HEK293 (cell line): ENCODE results near the gene PIK3R4.

Source experiments
- ATF2 ChIP-seq: fragments of 450-650 bp; formaldehyde crosslinking; IDR thresholded peaks from 2 replicates; pipeline ENCODE4 v1.5.1; 2016; ENCODE audit warnings: missing biosample characterization, missing genetic modification characterization, low read depth
- BCL6B ChIP-seq: fragments of 450-650 bp; formaldehyde crosslinking; IDR thresholded peaks from 2 replicates; pipeline ENCODE4 v1.5.1; 2017; ENCODE audit warnings: missing biosample characterization, missing genetic modification characterization
- CTCF ChIP-seq: fragments of 450-650 bp; formaldehyde crosslinking; IDR thresholded peaks from 2 replicates; pipeline ENCODE4 v1.5.1; 2016; ENCODE audit warnings: missing biosample characterization, missing genetic modification characterization
- EGR2 ChIP-seq: fragments of 450-650 bp; formaldehyde crosslinking; IDR thresholded peaks from 2 replicates; pipeline ENCODE4 v1.5.1; 2016; ENCODE audit warnings: low read depth, missing biosample characterization, missing genetic modification characterization
- GLI4 ChIP-seq: fragments of 450-650 bp; formaldehyde crosslinking; IDR thresholded peaks from 2 replicates; pipeline ENCODE4 v1.5.1; 2016; ENCODE audit warnings: missing biosample characterization, missing genetic modification characterization
- GLIS2 ChIP-seq: fragments of 450-650 bp; formaldehyde crosslinking; IDR thresholded peaks from 2 replicates; pipeline ENCODE4 v1.5.1; 2016; ENCODE audit warnings: missing biosample characterization, missing genetic modification characterization
- YY2 ChIP-seq: fragments of 450-650 bp; formaldehyde crosslinking; IDR thresholded peaks from 2 replicates; pipeline ENCODE4 v1.5.1; 2016; ENCODE audit warnings: missing biosample characterization, missing genetic modification characterization
- ZNF19 ChIP-seq: fragments of 450-650 bp; formaldehyde crosslinking; IDR thresholded peaks from 2 replicates; pipeline ENCODE4; 2016; ENCODE audit warnings: missing biosample characterization, missing genetic modification characterization, low read depth
- ZNF274 ChIP-seq, 2 experiments: fragments of 200-500 bp in 1 of 2; fragments of 450-650 bp in 1 of 2; sonication (Bioruptor generic) in 1 of 2; formaldehyde crosslinking in 1 of 2; IDR thresholded peaks; 2 replicates each; pipeline versions ENCODE4 v1.5.1 to v1.6.1; 2014 to 2016; ENCODE audit warnings: borderline replicate concordance in 1 of 2, inconsistent platforms in 1 of 2, low read length in 1 of 2, missing biosample characterization in 1 of 2, missing genetic modification characterization in 1 of 2
- ZNF335 ChIP-seq: fragments of 450-650 bp; formaldehyde crosslinking; conservative IDR thresholded peaks from 2 replicates; pipeline ENCODE4 v1.5.1; 2016; ENCODE audit warnings: missing biosample characterization, missing genetic modification characterization
- ZNF580 ChIP-seq: fragments of 450-650 bp; formaldehyde crosslinking; IDR thresholded peaks from 2 replicates; pipeline ENCODE4 v1.5.1; 2016; ENCODE audit warnings: missing biosample characterization, missing genetic modification characterization
- ZNF654 ChIP-seq: fragments of 450-650 bp; formaldehyde crosslinking; IDR thresholded peaks from 2 replicates; pipeline ENCODE4 v1.5.1; 2016; ENCODE audit warnings: low read depth, missing biosample characterization, missing genetic modification characterization
- ZSCAN5A ChIP-seq: fragments of 450-650 bp; formaldehyde crosslinking; IDR thresholded peaks from 2 replicates; pipeline ENCODE4 v1.5.1; 2016; ENCODE audit warnings: missing biosample characterization, missing genetic modification characterization

GRCh38 chr3:130699765-130700164 is 46.9 kb downstream of the PIK3R4 start:
- no peak for TF ChIP-seq ZNF19
- TF ChIP-seq ZNF335 (tag by site-specific recombination) = no peak
- no peak for TF ChIP-seq ZNF580 (tag by site-specific recombination)
- no peak for TF ChIP-seq GLIS2 (tag by site-specific recombination)
- TF ChIP-seq CTCF = no peak
- no peak for TF ChIP-seq BCL6B (tag by site-specific recombination)
- no peak for TF ChIP-seq ZNF274 (IDR thresholded peaks at IDR 0.05; ENCODE audit: low read length)
- no peak for TF ChIP-seq ZNF274 (tag by site-specific recombination; IDR thresholded peaks at IDR 0.05; ENCODE audit: borderline replicate concordance)
- TF ChIP-seq EGR2 = no peak
- TF ChIP-seq ZSCAN5A (tag by site-specific recombination) = no peak
- TF ChIP-seq ZNF654 (tag by site-specific recombination) = peak; percentile 32
- TF ChIP-seq YY2 (tag by site-specific recombination) = no peak
- TF ChIP-seq ATF2 (tag by site-specific recombination) = no peak
- no peak for TF ChIP-seq GLI4 (tag by site-specific recombination)
